ENCODE data around the gene BBS12.
"Not testable (repeated sequence)": the region's sequence is repeated elsewhere in the genome, so short reads cannot be mapped to it uniquely, and the experiment has no call there.

GRCh38 chr4:122786296-122786695 lies 53.8 kb downstream of the BBS12 start:
- not testable (repeated sequence) for TF ChIP-seq CTCF (conservative IDR thresholded peaks at IDR 0.05); EZH2 (IDR thresholded peaks at IDR 0.05; ENCODE audit: low read depth)
